Measurements from ENCODE around the gene PRDM7.

DNA sequence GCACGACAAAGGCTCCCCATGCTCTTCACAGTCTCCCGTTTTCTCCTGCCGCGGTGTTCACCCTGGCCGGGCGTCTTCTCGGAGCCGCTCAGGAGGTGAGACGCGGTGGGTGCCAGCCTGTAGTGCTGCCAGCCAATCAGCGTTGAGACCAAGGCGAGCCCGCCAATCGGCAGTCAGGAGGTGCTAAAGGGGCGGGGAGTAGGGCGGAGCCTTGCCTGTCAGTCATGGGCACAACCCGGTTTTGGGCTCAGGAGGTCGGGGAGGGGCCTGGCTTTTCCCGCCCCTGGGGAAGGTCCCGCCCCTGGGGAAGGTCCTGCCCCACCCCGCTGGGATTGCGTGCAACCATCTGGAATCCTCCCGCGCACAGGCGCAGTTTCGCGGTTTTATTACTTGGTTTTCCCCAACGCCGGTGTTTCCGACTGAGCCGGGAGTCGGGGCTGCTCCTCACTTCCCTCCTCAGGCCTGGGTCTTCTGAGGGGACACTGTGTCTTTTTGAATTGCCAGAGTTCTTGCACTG, at the start of gene PRDM7:
- TF ChIP-seq SIN3A (IDR thresholded peaks at IDR 0.05; ENCODE audit: borderline replicate concordance, insufficient read depth, low read length) (no peak), POLR2AphosphoS5 (IDR thresholded peaks at IDR 0.05; ENCODE audit: low read depth, low read length) (no peak)
- TF ChIP-seq, protein P1, sequence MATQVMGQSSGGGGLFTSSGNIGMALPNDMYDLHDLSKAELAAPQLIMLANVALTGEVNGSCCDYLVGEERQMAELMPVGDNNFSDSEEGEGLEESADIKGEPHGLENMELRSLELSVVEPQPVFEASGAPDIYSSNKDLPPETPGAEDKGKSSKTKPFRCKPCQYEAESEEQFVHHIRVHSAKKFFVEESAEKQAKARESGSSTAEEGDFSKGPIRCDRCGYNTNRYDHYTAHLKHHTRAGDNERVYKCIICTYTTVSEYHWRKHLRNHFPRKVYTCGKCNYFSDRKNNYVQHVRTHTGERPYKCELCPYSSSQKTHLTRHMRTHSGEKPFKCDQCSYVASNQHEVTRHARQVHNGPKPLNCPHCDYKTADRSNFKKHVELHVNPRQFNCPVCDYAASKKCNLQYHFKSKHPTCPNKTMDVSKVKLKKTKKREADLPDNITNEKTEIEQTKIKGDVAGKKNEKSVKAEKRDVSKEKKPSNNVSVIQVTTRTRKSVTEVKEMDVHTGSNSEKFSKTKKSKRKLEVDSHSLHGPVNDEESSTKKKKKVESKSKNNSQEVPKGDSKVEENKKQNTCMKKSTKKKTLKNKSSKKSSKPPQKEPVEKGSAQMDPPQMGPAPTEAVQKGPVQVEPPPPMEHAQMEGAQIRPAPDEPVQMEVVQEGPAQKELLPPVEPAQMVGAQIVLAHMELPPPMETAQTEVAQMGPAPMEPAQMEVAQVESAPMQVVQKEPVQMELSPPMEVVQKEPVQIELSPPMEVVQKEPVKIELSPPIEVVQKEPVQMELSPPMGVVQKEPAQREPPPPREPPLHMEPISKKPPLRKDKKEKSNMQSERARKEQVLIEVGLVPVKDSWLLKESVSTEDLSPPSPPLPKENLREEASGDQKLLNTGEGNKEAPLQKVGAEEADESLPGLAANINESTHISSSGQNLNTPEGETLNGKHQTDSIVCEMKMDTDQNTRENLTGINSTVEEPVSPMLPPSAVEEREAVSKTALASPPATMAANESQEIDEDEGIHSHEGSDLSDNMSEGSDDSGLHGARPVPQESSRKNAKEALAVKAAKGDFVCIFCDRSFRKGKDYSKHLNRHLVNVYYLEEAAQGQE (IDR thresholded peaks at IDR 0.05; ENCODE audit: insufficient read depth in 1 of 2, low read depth in 2 of 2, low read length in 2 of 2) = no peak
